Measurements from ENCODE around the gene TEX11.

- TF ChIP-seq CTCF (IDR thresholded peaks at IDR 0.05) (no peak), POLR2AphosphoS5 (IDR thresholded peaks at IDR 0.05) (no peak)
Observed at GRCh38 chrX:70621743-70622142, 286.8 kb downstream of the TEX11 start.
